ENCODE results near the gene GPATCH2L. TPM values are rescaled to one million over a fixed set of nuclear protein-coding genes. Genes with fewer than 3 reads are reported as not detected.
A peak's percentile ranks its signal among the peaks of the same experiment; 100 is the strongest.

The GPATCH2L gene
- 78.8 TPM for total RNA-seq (ENCODE audit: unreplicated experiment)
- long read RNA-seq, full-length matches to known transcripts = 4 of 6 reads
- long read RNA-seq, partial matches to known transcripts = 0 of 6 reads
- long read RNA-seq, other reads (novel, unspliced or antisense) = 2 of 6 reads

- Mint-ChIP-seq H3K9me3 (ENCODE audit: unreplicated experiment) (no peaks in the 10 kb centered on the region), H3K27me3 (ENCODE audit: unreplicated experiment) (peaks cover 17% of the 10 kb centered on the region), H3K4me1 (ENCODE audit: unreplicated experiment) (peaks cover 37% of the 10 kb centered on the region), H3K4me3 (ENCODE audit: unreplicated experiment) (peak within 1 kb of the TSS; percentile 99), H3K27ac (ENCODE audit: unreplicated experiment) (peak within 1 kb of the TSS; percentile 99), H3K36me3 (ENCODE audit: low read depth, unreplicated experiment) (peaks cover 18% of the 10 kb centered on the region)
- TF ChIP-seq, protein P1, sequence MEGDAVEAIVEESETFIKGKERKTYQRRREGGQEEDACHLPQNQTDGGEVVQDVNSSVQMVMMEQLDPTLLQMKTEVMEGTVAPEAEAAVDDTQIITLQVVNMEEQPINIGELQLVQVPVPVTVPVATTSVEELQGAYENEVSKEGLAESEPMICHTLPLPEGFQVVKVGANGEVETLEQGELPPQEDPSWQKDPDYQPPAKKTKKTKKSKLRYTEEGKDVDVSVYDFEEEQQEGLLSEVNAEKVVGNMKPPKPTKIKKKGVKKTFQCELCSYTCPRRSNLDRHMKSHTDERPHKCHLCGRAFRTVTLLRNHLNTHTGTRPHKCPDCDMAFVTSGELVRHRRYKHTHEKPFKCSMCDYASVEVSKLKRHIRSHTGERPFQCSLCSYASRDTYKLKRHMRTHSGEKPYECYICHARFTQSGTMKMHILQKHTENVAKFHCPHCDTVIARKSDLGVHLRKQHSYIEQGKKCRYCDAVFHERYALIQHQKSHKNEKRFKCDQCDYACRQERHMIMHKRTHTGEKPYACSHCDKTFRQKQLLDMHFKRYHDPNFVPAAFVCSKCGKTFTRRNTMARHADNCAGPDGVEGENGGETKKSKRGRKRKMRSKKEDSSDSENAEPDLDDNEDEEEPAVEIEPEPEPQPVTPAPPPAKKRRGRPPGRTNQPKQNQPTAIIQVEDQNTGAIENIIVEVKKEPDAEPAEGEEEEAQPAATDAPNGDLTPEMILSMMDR (IDR thresholded peaks at IDR 0.05; ENCODE audit: unreplicated experiment) = no peak
- DNase-seq (ENCODE audit: low spot score) = peak; percentile 97
Measured at GRCh38 chr14:76151398-76152332, at the start of gene GPATCH2L. TSS of gene GPATCH2L (plus strand) at chr14:76151922. CDS start at chr14:76154364, 2,442 bp downstream.

DNA sequence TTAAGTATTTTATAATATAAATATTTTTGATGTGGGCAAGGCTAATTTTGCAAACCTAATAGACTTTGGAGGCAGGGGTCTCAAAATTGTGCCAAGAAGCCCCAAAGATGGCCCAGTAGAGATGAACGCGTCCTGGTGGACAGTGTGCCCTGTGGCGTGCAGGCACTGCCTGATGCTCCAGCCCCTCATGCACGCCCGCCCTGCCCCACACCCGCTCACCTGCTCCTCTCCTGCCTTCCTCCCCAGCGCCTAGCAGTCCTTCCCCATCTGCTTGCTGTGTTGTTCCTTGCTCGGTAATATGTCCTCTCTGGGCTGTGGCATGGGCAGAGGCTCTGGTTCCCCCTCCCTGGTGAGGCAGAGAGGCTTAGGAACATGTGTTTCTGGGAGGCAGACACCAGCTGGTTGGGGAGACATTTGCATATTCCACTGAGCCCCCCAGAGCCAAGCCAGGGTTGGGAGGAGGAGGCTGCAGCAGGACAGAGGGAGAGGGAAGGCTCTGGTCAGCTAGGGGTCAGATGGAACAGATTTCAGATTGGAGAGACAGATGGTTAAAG, 46.8 kb upstream of the GPATCH2L start:
- no peak for DNase-seq (ENCODE audit: low spot score)
- peaks cover 9% of the 10 kb centered on the region for H3K27me3 Mint-ChIP-seq (ENCODE audit: unreplicated experiment)
- TF ChIP-seq, protein P1 (IDR thresholded peaks at IDR 0.05; ENCODE audit: unreplicated experiment) = no peak
- no peaks in the 10 kb centered on the region for H3K36me3 Mint-ChIP-seq (ENCODE audit: low read depth, unreplicated experiment)
- no peaks in the 10 kb centered on the region for H3K9me3 Mint-ChIP-seq (ENCODE audit: unreplicated experiment)
- no peak overlapping the region for H3K27ac Mint-ChIP-seq (ENCODE audit: unreplicated experiment)
- H3K4me1 Mint-ChIP-seq (ENCODE audit: unreplicated experiment) = peaks cover 10% of the 10 kb centered on the region
- H3K4me3 Mint-ChIP-seq (ENCODE audit: unreplicated experiment) = no peak overlapping the region

- H3K27ac Mint-ChIP-seq (ENCODE audit: unreplicated experiment) = no peak overlapping the region
- no peak overlapping the region for H3K4me3 Mint-ChIP-seq (ENCODE audit: unreplicated experiment)
- H3K9me3 Mint-ChIP-seq (ENCODE audit: unreplicated experiment) = no peaks in the 10 kb centered on the region
- peaks cover 9% of the 10 kb centered on the region for H3K27me3 Mint-ChIP-seq (ENCODE audit: unreplicated experiment)
- peaks cover 2% of the 10 kb centered on the region for H3K4me1 Mint-ChIP-seq (ENCODE audit: unreplicated experiment)
- no peak for DNase-seq (ENCODE audit: low spot score)
- TF ChIP-seq, protein P1 (IDR thresholded peaks at IDR 0.05; ENCODE audit: unreplicated experiment) = no peak
- no peaks in the 10 kb centered on the region for H3K36me3 Mint-ChIP-seq (ENCODE audit: low read depth, unreplicated experiment)
Measured at GRCh38 chr14:76106188-76106587, 45.5 kb upstream of the GPATCH2L start.

GRCh38 chr14:76109087-76109880, 42.4 kb upstream of the GPATCH2L start:
- Mint-ChIP-seq H3K9me3 (ENCODE audit: unreplicated experiment) (no peaks in the 10 kb centered on the region), H3K4me3 (ENCODE audit: unreplicated experiment) (no peak overlapping the region), H3K4me1 (ENCODE audit: unreplicated experiment) (peaks cover 11% of the 10 kb centered on the region), H3K27me3 (ENCODE audit: unreplicated experiment) (peaks cover 4% of the 10 kb centered on the region), H3K27ac (ENCODE audit: unreplicated experiment) (no peak overlapping the region), H3K36me3 (ENCODE audit: low read depth, unreplicated experiment) (no peaks in the 10 kb centered on the region)
- TF ChIP-seq, protein P1 (IDR thresholded peaks at IDR 0.05; ENCODE audit: unreplicated experiment) = no peak
- DNase-seq (ENCODE audit: low spot score) = no peak
